Adrenal gland (tissue), 12 donors: ENCODE results near the gene GOLT1B. TPM values are rescaled to one million over a fixed set of nuclear protein-coding genes. Genes with fewer than 3 reads are reported as not detected.

Source experiments
- DNase-seq, 7 donors: peaks; one replicate each; pipeline ENCODE4 v3.0.0-alpha.2; 2019 to 2020
- H3K27ac ChIP-seq, 5 donors: fragments of 200-600 bp; sonication (generic) in 4 of 5; 1 replicate in 3 of 5; 2 replicates in 2 of 5; pipeline versions ENCODE4 v1.5.1 to v1.8.0; 2016 to 2020; ENCODE audit warnings: mild to moderate bottlenecking in 1 of 5
- H3K27me3 ChIP-seq: fragments of 200-600 bp; 2 replicates; pipeline ENCODE4 v1.8.0; 2021
- H3K36me3 ChIP-seq, 2 donors: fragments of 200-600 bp; replicated peaks in 1 of 2; 1 replicate in 1 of 2; 2 replicates in 1 of 2; pipeline versions ENCODE4 v1.5.1 to v1.8.0; 2018 to 2022
- H3K4me1 ChIP-seq, 2 donors: fragments of 200-600 bp; replicated peaks in 1 of 2; 1 replicate in 1 of 2; 2 replicates in 1 of 2; pipeline versions ENCODE4 v1.5.1 to v1.8.0; 2018 to 2021
- H3K4me3 ChIP-seq, 4 donors: fragments of 200-600 bp; sonication (generic) in 3 of 4; one replicate each; pipeline ENCODE4 v1.5.1; 2016 to 2018
- H3K9me3 ChIP-seq, 3 donors: fragments of 200-600 bp; sonication (generic) in 1 of 3; replicated peaks in 1 of 3; 1 replicate in 2 of 3; 2 replicates in 1 of 3; pipeline versions ENCODE4 v1.5.1 to v1.8.0; 2016 to 2021
- CTCF ChIP-seq, 6 experiments: fragments of 450-650 bp in 4 of 6; fragments of 200-600 bp in 2 of 6; sonication (generic) in 1 of 6; IDR thresholded peaks; 1 replicate in 5 of 6; 2 replicates in 1 of 6; pipeline versions ENCODE4 v1.5.1 to v1.8.0; 2016 to 2021; ENCODE audit warnings: antibody characterized with exemption in 6 of 6, mild to moderate bottlenecking in 2 of 6, moderate library complexity in 1 of 6
- POLR2A ChIP-seq, 2 donors: fragments of 450-650 bp; IDR thresholded peaks; one replicate each; pipeline ENCODE4 v1.6.1; 2017; ENCODE audit warnings: antibody characterized with exemption in 2 of 2, mild to moderate bottlenecking in 2 of 2, moderate library complexity in 1 of 2
- WGBS, 4 donors: extraction: QIAGEN DNeasy Blood & Tissue Kit in 2 of 4; methylation state at CpG; one replicate each; pipeline versions ENCODE4 v1.1.5 to v1.1.7; 2013 to 2017; 5-methylcytosine and 5-hydroxymethylcytosine counted together
- intact Hi-C, 2 donors: fragments of 100-400 bp; cut with DNase I; formaldehyde crosslinking; loops; one replicate each; pipeline versions ENCODE4 v1.14.1 to v1.15.0; 2022 to 2023
- polyA plus RNA-seq, 3 donors: library from polyadenylated mRNA; stranded (reverse); fragments of 200-250 nt in 2 of 3; fragments of 350-450 nt in 1 of 3; fragmentation: Illumina TruSeq in 1 of 3; extraction: RNeasy Lipid Tissue Mini Kit (QIAGEN cat#74804) in 1 of 3; gene quantifications; one replicate each; pipeline ENCODE4 v1.2.3, GENCODE V29; 2013 to 2014
- total RNA-seq, 9 donors: library from RNA; depleted of rRNA in 4 of 9; stranded (reverse); fragments of >200 nt in 4 of 9; fragments of 120-200 nt in 1 of 9; fragmentation: NEBNext Ultra II Directional in 1 of 9; extraction: Animal tissue kit (Norgen Biotek cat#: 25700) in 1 of 9; gene quantifications; one replicate each; pipeline versions ENCODE4 v1.1.0 to v1.2.4, GENCODE V29; 2013 to 2023
- donor health status: healthy with polysubstance abuse.
- donor health status: Bipolar disorder and iron deficiency.
- donor health status: DM: yes; HTN: yes; CAD: no.
- donor health status: DM: no; HTN: no; CAD: no.
- donor health status: DM: no; HTN: no; CAD: no.
- donor health status: DM: yes; HTN: yes; CAD: no.

GOLT1B gene
- total and polyA plus RNA-seq, 12 donors: 12.9 to 75.1 (median 35.2) TPM

GRCh38 chr12:21566907-21567394 is 65.4 kb downstream of the GOLT1B start:
- Histone ChIP-seq H3K27me3 (no peaks in the 10 kb centered on the region), H3K27ac (no peak overlapping the region), H3K4me1 (no peaks in the 10 kb centered on the region), H3K4me3 (no peak overlapping the region), H3K9me3 (no peaks in the 10 kb centered on the region), H3K36me3 (no peaks in the 10 kb centered on the region)
- WGBS, 4 donors: 78 to 84% (median 82%) methylated on average over 3 of the region's 3 CpGs
- intact Hi-C loops: no loop called here
- no peak for TF ChIP-seq POLR2A (IDR thresholded peaks at IDR 0.05)
- no peak for TF ChIP-seq CTCF (IDR thresholded peaks at IDR 0.05)
- DNase-seq: no peak

Other genes with a start within 250 kb of the GOLT1B start
- under 1 TPM in 1 of 9 donors, not detected in 8; 0.06 TPM for gene SLCO1A2, start 166.9 kb upstream of the GOLT1B start, total RNA-seq
- not detected for gene SLCO1A2, start 166.9 kb upstream of the GOLT1B start, polyA plus RNA-seq
- gene IAPP, start 128.9 kb upstream of the GOLT1B start, total RNA-seq: not detected
- gene IAPP, start 128.9 kb upstream of the GOLT1B start, polyA plus RNA-seq: under 1 TPM in 1 of 3 donors, not detected in 2; 0.20 TPM
- gene PYROXD1, start 64.1 kb upstream of the GOLT1B start, total RNA-seq: 10 to 100 TPM in 8 of 9 donors, 1 to 10 TPM in 1; 9.8 to 25.3 (median 17.6) TPM
- gene PYROXD1, start 64.1 kb upstream of the GOLT1B start, polyA plus RNA-seq: 10 to 100 TPM; 10.3 to 29.8 (median 13.0) TPM
- gene RECQL, start 154 bp upstream of the GOLT1B start, total RNA-seq: 10 to 100 TPM; 15.5 to 42.1 (median 29.8) TPM
- gene RECQL, start 154 bp upstream of the GOLT1B start, polyA plus RNA-seq: 10 to 100 TPM; 12.6 to 21.7 (median 14.6) TPM
- 1 to 10 TPM in 1 of 9 donors, under 1 TPM in 5, not detected in 3; 0.27 to 3.3 (median 0.57) TPM for gene SPX, start 24.5 kb downstream of the GOLT1B start, total RNA-seq
- 1 to 10 TPM in 1 of 3 donors, under 1 TPM in 2; 0.33 to 1.2 (median 0.48) TPM for gene SPX, start 24.5 kb downstream of the GOLT1B start, polyA plus RNA-seq
- gene GYS2, start 103.1 kb downstream of the GOLT1B start, total RNA-seq: under 1 TPM in 2 of 9 donors, not detected in 7; 0.06 to 0.23 TPM
- under 1 TPM; 0.05 to 0.08 (median 0.07) TPM for gene GYS2, start 103.1 kb downstream of the GOLT1B start, polyA plus RNA-seq
- gene LDHB, start 156.1 kb downstream of the GOLT1B start, total RNA-seq: 1,000 to 10,000 TPM in 1 of 9 donors, 100 to 1,000 TPM in 8; 459 to 1,272 (median 604) TPM
- 100 to 1,000 TPM; 334 to 697 (median 624) TPM for gene LDHB, start 156.1 kb downstream of the GOLT1B start, polyA plus RNA-seq